Stomach (tissue), 9 donors: ENCODE measurements around the gene ACAA1. TPM values are rescaled to one million over a fixed set of nuclear protein-coding genes. Genes with fewer than 3 reads are reported as not detected.

ENCODE experiments used
- DNase-seq, 2 donors: peaks; one replicate each; pipeline versions ENCODE4 v3.0.0 to v3.0.0-alpha.2; 2013 to 2019
- H3K27ac ChIP-seq, 5 donors: fragments of 200-600 bp in 4 of 5; sonication (generic) in 4 of 5; one replicate each; pipeline ENCODE4 v1.5.1; 2013 to 2019; ENCODE audit warnings: mild to moderate bottlenecking in 1 of 5, moderate library complexity in 1 of 5
- H3K27me3 ChIP-seq, 3 donors: fragments of 200-600 bp; sonication (generic); one replicate each; pipeline ENCODE4 v1.5.1; 2017 to 2019; ENCODE audit warnings: mixed run types in 1 of 3
- H3K36me3 ChIP-seq, 4 donors: fragments of 200-600 bp; sonication (generic); 1 replicate in 3 of 4; 2 replicates in 1 of 4; pipeline ENCODE4 v1.5.1; 2016 to 2019
- H3K4me1 ChIP-seq, 4 donors: fragments of 200-600 bp; sonication (generic); one replicate each; pipeline ENCODE4 v1.5.1; 2016 to 2019
- H3K4me3 ChIP-seq, 4 donors: fragments of 200-600 bp; sonication (generic) in 3 of 4; one replicate each; pipeline ENCODE4 v1.5.1; 2016 to 2019; ENCODE audit warnings: mild to moderate bottlenecking in 1 of 4
- H3K9me3 ChIP-seq, 4 donors: fragments of 200-600 bp; sonication (generic); one replicate each; pipeline ENCODE4 v1.5.1; 2016 to 2019
- CTCF ChIP-seq, 7 experiments: fragments of 450-650 bp in 4 of 7; fragments of 200-600 bp in 3 of 7; sonication (generic) in 3 of 7; IDR thresholded peaks; one replicate each; pipeline ENCODE4 v1.5.1; 2016 to 2019; ENCODE audit warnings: antibody characterized with exemption in 7 of 7, control low read depth in 2 of 7, mild to moderate bottlenecking in 1 of 7
- EP300 ChIP-seq: sonication (generic); formaldehyde crosslinking; IDR thresholded peaks from one replicate; pipeline ENCODE4 v1.6.1; 2017; ENCODE audit warnings: antibody characterized with exemption
- POLR2A ChIP-seq, 4 donors: fragments of 450-650 bp; IDR thresholded peaks; one replicate each; pipeline ENCODE4 v1.6.1; 2016; ENCODE audit warnings: antibody characterized with exemption in 4 of 4, control low read depth in 2 of 4, mild to moderate bottlenecking in 1 of 4, moderate library complexity in 1 of 4
- POLR2AphosphoS5 ChIP-seq, 3 donors: sonication (generic); formaldehyde crosslinking; IDR thresholded peaks; one replicate each; pipeline ENCODE4 v1.6.1; 2016; ENCODE audit warnings: antibody characterized with exemption in 3 of 3
- WGBS, 5 donors: extraction: QIAGEN DNeasy Blood & Tissue Kit in 3 of 5; methylation state at CpG; one replicate each; pipeline versions ENCODE4 v1.1.5 to v1.1.7; 2013 to 2018; 5-methylcytosine and 5-hydroxymethylcytosine counted together
- intact Hi-C: fragments of 100-400 bp; cut with DNase I; formaldehyde crosslinking; loops from one replicate; pipeline ENCODE4 v1.15.1; 2023; ENCODE audit warnings: low total_unique reads
- polyA plus RNA-seq, 3 donors: library from polyadenylated mRNA; stranded (reverse); fragments of 200-250 nt; gene quantifications; one replicate each; pipeline ENCODE4 v1.2.3, GENCODE V29; 2013
- total RNA-seq, 5 donors: library from RNA; depleted of rRNA; stranded (reverse); fragments of >200 nt; gene quantifications; one replicate each; pipeline versions ENCODE4 v1.1.0 to v1.2.3, GENCODE V29; 2014 to 2016
- donor health status: healthy with polysubstance abuse.
- donor health status: Bipolar disorder and iron deficiency.
- donor health status: healthy.

ACAA1 gene
- total and polyA plus RNA-seq, 8 donors, result 44.2 to 249 (median 75.7) TPM

- TF ChIP-seq CTCF (IDR thresholded peaks at IDR 0.05) (no peak), EP300 (no peak), POLR2A (IDR thresholded peaks at IDR 0.05) (no peak), POLR2AphosphoS5 (IDR thresholded peaks at IDR 0.05) (no peak)
- WGBS, 5 donors, result 82 to 91% (median 88%) methylated on average over 12 to 16 of the region's 16 CpGs
- H3K9me3 ChIP-seq, result no peaks in the 10 kb centered on the region
- peaks cover 0 to 7% (median 1%) of the 10 kb centered on the region in 4 donors for H3K4me1 ChIP-seq
- H3K27me3 ChIP-seq, result no peaks in the 10 kb centered on the region
- intact Hi-C loops, result no loop called here
- H3K4me3 ChIP-seq, result no peak overlapping the region
- H3K27ac ChIP-seq, result no peak overlapping the region
- H3K36me3 ChIP-seq, result no peaks in the 10 kb centered on the region
- DNase-seq, result peak in 1 of 2 donors; percentile 25
These were observed 25.1 kb downstream of the ACAA1 start for GRCh38 chr3:38111696-38112377.

- H3K4me3 ChIP-seq, result no peak overlapping the region
- intact Hi-C loops, result no loop called here
- no peaks in the 10 kb centered on the region for H3K36me3 ChIP-seq
- no peak overlapping the region for H3K27ac ChIP-seq
- TF ChIP-seq POLR2AphosphoS5 (IDR thresholded peaks at IDR 0.05) (no peak), CTCF (IDR thresholded peaks at IDR 0.05) (no peak), EP300 (no peak), POLR2A (IDR thresholded peaks at IDR 0.05) (no peak)
- no peaks in the 10 kb centered on the region for H3K27me3 ChIP-seq
- peaks cover 0 to 7% (median 0%) of the 10 kb centered on the region in 4 donors for H3K4me1 ChIP-seq
- no peaks in the 10 kb centered on the region for H3K9me3 ChIP-seq
- DNase-seq, result peak in 1 of 2 donors; percentile 22
- WGBS, 5 donors, result 91 to 96% (median 94%) methylated on average over 4 of the region's 4 CpGs
These were observed 25.7 kb downstream of the ACAA1 start for GRCh38 chr3:38111201-38111600.

- no peaks in the 10 kb centered on the region for H3K27me3 ChIP-seq
- WGBS, 5 donors, result 88 to 100% (median 91%) methylated on average over 2 to 6 of the region's 6 CpGs
- intact Hi-C loops, result no loop called here
These were observed 26.4 kb downstream of the ACAA1 start for GRCh38 chr3:38110314-38111050.

More at GRCh38 chr3:38110314-38111050, 26.4 kb downstream of the ACAA1 start:
- Histone ChIP-seq H3K27ac (no peak overlapping the region), H3K36me3 (no peaks in the 10 kb centered on the region), H3K4me1 (peaks cover 0 to 7% (median 0%) of the 10 kb centered on the region in 4 donors), H3K9me3 (peaks cover 0 to 5% (median 1%) of the 10 kb centered on the region in 4 donors), H3K4me3 (no peak overlapping the region)
- TF ChIP-seq POLR2AphosphoS5 (IDR thresholded peaks at IDR 0.05) (no peak), CTCF (IDR thresholded peaks at IDR 0.05) (no peak)
- DNase-seq, result peak in 1 of 2 donors; percentile 5
